ENCODE data around the gene GBP2. TPM values are rescaled to one million over a fixed set of nuclear protein-coding genes. Genes with fewer than 3 reads are reported as not detected.

GBP2 gene
- total RNA-seq (10 to 100 TPM; 35.2 to 41.3 TPM), polyA plus RNA-seq (ENCODE audit: insufficient read depth, low read depth, low replicate concordance) (39.5 TPM)
- long read RNA-seq, donor 1, transcript GBP2-201 (11 exons, 2,220 nt), result major isoform, 11 of 11 reads
- long read RNA-seq, donor 1, partial matches to known transcripts, result 0 of 11 reads
- long read RNA-seq, donor 1, other reads (novel, unspliced or antisense), result 0 of 11 reads
- long read RNA-seq, donor 2, partial matches to known transcripts, result 6 of 10 reads
- long read RNA-seq, donor 2, other reads (novel, unspliced or antisense), result 0 of 10 reads

- Histone ChIP-seq H3K4me3 (peak within 1 kb of the TSS; percentile 53 to 58), H3K27ac (peak within 1 kb of the TSS; percentile 77 to 89), H3K27me3 (no peaks in the 10 kb centered on the region), H3K4me1 (peaks cover 12% of the 10 kb centered on the region), H3K36me3 (ENCODE audit: low read depth, missing control alignments) (no peaks in the 10 kb centered on the region), H3K9me3 (no peaks in the 10 kb centered on the region)
- intact Hi-C loops (cut with DNase I; ENCODE audit: low total_unique reads), result no loop called here
- 9 to 10% methylated on average over 6 of the region's 6 CpGs for WGBS, 2 donors
- peak; percentile 52 for TF ChIP-seq POLR2A (IDR thresholded peaks at IDR 0.05)
- TF ChIP-seq CTCF (IDR thresholded peaks at IDR 0.05), result no peak
- DNase-seq, result peak; percentile 47
Observed at GRCh38 chr1:89125913-89126580, at the start of gene GBP2. Gene GBP2, minus strand, starts transcription at chr1:89126114. Its CDS starts 4,148 bp downstream, at chr1:89121966.

DNA sequence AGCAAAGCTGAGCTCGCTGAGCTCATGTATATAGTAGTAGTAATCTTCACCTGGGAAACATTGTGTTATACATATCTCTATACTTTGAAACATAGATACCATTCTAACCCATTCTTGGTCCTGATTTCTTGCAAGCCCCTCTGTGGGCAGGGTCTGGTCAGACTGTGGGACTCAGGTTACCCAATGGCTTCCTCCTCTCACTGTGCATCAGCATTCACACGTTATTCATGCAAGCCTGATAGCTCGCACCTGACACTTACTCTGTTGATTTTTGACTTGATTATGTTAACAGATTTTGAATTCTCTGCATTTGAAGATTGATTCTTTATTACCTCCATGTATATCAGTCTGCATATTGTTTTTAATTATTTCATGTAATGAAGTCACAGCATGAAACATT, 48.6 kb upstream of the GBP2 start:
- WGBS, 2 donors, result 73 to 89% methylated on average over 3 of the region's 3 CpGs
- no peaks in the 10 kb centered on the region for H3K9me3 ChIP-seq
- H3K4me3 ChIP-seq, result no peak overlapping the region
- no peak for DNase-seq
- no peaks in the 10 kb centered on the region for H3K27me3 ChIP-seq
- no peaks in the 10 kb centered on the region for H3K36me3 ChIP-seq (ENCODE audit: low read depth, missing control alignments)
- H3K27ac ChIP-seq, result no peak overlapping the region
- TF ChIP-seq CTCF (IDR thresholded peaks at IDR 0.05), result no peak
- no peak for TF ChIP-seq POLR2A (IDR thresholded peaks at IDR 0.05)
- intact Hi-C loops (cut with DNase I; ENCODE audit: low total_unique reads), result no loop called here
- no peaks in the 10 kb centered on the region for H3K4me1 ChIP-seq

- Histone ChIP-seq H3K4me1 (no peaks in the 10 kb centered on the region), H3K27ac (no peak overlapping the region), H3K36me3 (ENCODE audit: low read depth, missing control alignments) (no peaks in the 10 kb centered on the region), H3K4me3 (no peak overlapping the region), H3K27me3 (no peaks in the 10 kb centered on the region), H3K9me3 (no peaks in the 10 kb centered on the region)
- intact Hi-C loops (cut with DNase I; ENCODE audit: low total_unique reads), result no loop called here
- 87 to 90% methylated on average over 4 of the region's 4 CpGs for WGBS, 2 donors
- TF ChIP-seq POLR2A (IDR thresholded peaks at IDR 0.05), result no peak
- no peak for TF ChIP-seq CTCF (IDR thresholded peaks at IDR 0.05)
- no peak for DNase-seq
Observed at GRCh38 chr1:89172468-89173143, 46.7 kb upstream of the GBP2 start.

DNA sequence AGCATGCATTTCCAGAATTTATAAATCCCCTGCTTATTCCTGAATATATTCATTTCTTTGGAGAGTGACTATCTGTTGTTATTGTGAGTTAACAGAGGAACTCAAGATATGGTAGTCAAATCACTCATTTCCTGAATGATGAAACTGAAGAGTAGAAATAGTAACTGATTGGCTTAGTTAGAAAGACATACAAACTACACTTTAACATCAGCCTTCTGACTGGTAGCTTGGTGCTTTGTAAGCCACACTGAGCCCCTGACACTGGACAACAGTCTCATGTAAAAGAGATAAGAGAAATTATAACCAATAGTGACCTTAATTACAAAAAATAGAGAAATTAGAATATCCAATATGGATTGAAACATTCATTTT, 45.1 kb upstream of the GBP2 start:
- H3K27ac ChIP-seq, result no peak overlapping the region
- no peaks in the 10 kb centered on the region for H3K9me3 ChIP-seq
- H3K27me3 ChIP-seq, result no peaks in the 10 kb centered on the region
- DNase-seq, result no peak
- H3K36me3 ChIP-seq (ENCODE audit: low read depth, missing control alignments), result no peaks in the 10 kb centered on the region
- intact Hi-C loops (cut with DNase I; ENCODE audit: low total_unique reads), result no loop called here
- TF ChIP-seq POLR2A (IDR thresholded peaks at IDR 0.05) (no peak), CTCF (IDR thresholded peaks at IDR 0.05) (no peak)
- H3K4me3 ChIP-seq, result no peak overlapping the region
- H3K4me1 ChIP-seq, result no peaks in the 10 kb centered on the region

All from testis (tissue), 5 donors.